Tibial nerve (tissue), 4 donors: ENCODE results near the gene SP5. TPM values are rescaled to one million over a fixed set of nuclear protein-coding genes. Genes with fewer than 3 reads are reported as not detected.

ENCODE experiments used
- DNase-seq, 2 donors: peaks; one replicate each; pipeline ENCODE4 v3.0.0-alpha.2; 2019; ENCODE audit warnings: low spot score in 2 of 2
- H3K27ac ChIP-seq, 4 donors: fragments of 200-600 bp; sonication (generic) in 3 of 4; one replicate each; pipeline ENCODE4 v1.5.1; 2017 to 2019; ENCODE audit warnings: mild to moderate bottlenecking in 1 of 4
- H3K27me3 ChIP-seq, 2 donors: fragments of 200-600 bp; sonication (generic) in 1 of 2; one replicate each; pipeline versions ENCODE4 v1.5.1 to v1.6.0; 2017 to 2019
- H3K36me3 ChIP-seq, 3 donors: fragments of 200-600 bp; sonication (generic); one replicate each; pipeline ENCODE4 v1.5.1; 2018 to 2019
- H3K4me1 ChIP-seq, 4 donors: fragments of 200-600 bp; sonication (generic) in 3 of 4; one replicate each; pipeline ENCODE4 v1.5.1; 2017 to 2019
- H3K4me3 ChIP-seq, 4 donors: fragments of 200-600 bp; sonication (generic) in 3 of 4; one replicate each; pipeline ENCODE4 v1.5.1; 2017 to 2019; ENCODE audit warnings: mild to moderate bottlenecking in 1 of 4, moderate library complexity in 1 of 4
- H3K9me3 ChIP-seq, 4 donors: fragments of 200-600 bp; sonication (generic) in 3 of 4; one replicate each; pipeline ENCODE4 v1.5.1; 2017 to 2019
- CTCF ChIP-seq, 5 experiments: fragments of 200-600 bp in 3 of 5; fragments of 450-650 bp in 2 of 5; sonication (generic) in 3 of 5; IDR thresholded peaks; one replicate each; pipeline ENCODE4 v1.5.1; 2016 to 2019; ENCODE audit warnings: antibody characterized with exemption in 5 of 5, mild to moderate bottlenecking in 3 of 5, moderate library complexity in 2 of 5
- EP300 ChIP-seq, 2 donors: sonication (generic); formaldehyde crosslinking; IDR thresholded peaks; one replicate each; pipeline ENCODE4 v1.6.1; 2017; ENCODE audit warnings: antibody characterized with exemption in 2 of 2, mild to moderate bottlenecking in 1 of 2
- POLR2A ChIP-seq, 2 donors: fragments of 450-650 bp; IDR thresholded peaks; one replicate each; pipeline ENCODE4 v1.6.1; 2017; ENCODE audit warnings: antibody characterized with exemption in 2 of 2, mild to moderate bottlenecking in 2 of 2, moderate library complexity in 2 of 2
- WGBS, 2 donors: methylation state at CpG; one replicate each; pipeline ENCODE4 v1.1.5; 2018; 5-methylcytosine and 5-hydroxymethylcytosine counted together
- small RNA-seq: library from RNA; depleted of rRNA; stranded (forward); fragments of <200 nt; gene quantifications from one replicate; pipeline ENCODE3, GENCODE V24; 2016
- total RNA-seq, 4 donors: library from RNA; depleted of rRNA; stranded (reverse); fragments of >200 nt; gene quantifications; one replicate each; pipeline ENCODE4 v1.1.0, GENCODE V29; 2016

Gene SP5
- total RNA-seq, 4 donors from 2014 or later: 6.6 to 14.1 (median 8.4) TPM

DNA sequence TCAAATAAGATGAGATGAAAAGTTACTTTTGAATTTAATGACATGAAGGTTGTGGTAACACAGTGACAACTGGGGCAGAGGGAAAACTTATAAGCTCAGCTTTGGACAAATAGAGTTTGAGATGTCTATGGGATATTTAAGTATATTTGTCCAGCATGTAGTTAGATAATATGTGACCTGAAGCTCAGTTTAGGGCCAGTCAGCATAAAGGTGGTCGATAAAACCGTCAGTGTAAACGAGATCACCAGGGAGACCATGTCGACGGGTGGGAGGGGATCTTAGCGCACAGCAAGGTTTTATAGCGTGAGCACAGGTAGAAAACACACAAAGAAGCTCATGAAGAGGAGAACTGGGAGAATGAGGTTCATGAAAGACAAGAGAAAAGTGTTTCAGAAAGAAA lies 47.6 kb downstream of the SP5 start:
- no peaks in the 10 kb centered on the region for H3K4me1 ChIP-seq
- H3K9me3 ChIP-seq: no peaks in the 10 kb centered on the region
- no peak for TF ChIP-seq EP300 (IDR thresholded peaks at IDR 0.05)
- TF ChIP-seq POLR2A (IDR thresholded peaks at IDR 0.05): no peak
- TF ChIP-seq CTCF (IDR thresholded peaks at IDR 0.05): no peak
- no peak for DNase-seq
- no peaks in the 10 kb centered on the region for H3K36me3 ChIP-seq
- no peaks in the 10 kb centered on the region for H3K27me3 ChIP-seq
- no peak overlapping the region for H3K4me3 ChIP-seq
- no peak overlapping the region for H3K27ac ChIP-seq
- 75 to 86% methylated on average over 7 of the region's 7 CpGs for whole genome bisulfite sequencing, 2 donors

- H3K9me3 ChIP-seq: no peaks in the 10 kb centered on the region
- no peaks in the 10 kb centered on the region for H3K27me3 ChIP-seq
- no peaks in the 10 kb centered on the region for H3K36me3 ChIP-seq
- no peak for DNase-seq
- H3K27ac ChIP-seq: no peak overlapping the region
- H3K4me1 ChIP-seq: no peaks in the 10 kb centered on the region
- TF ChIP-seq CTCF (IDR thresholded peaks at IDR 0.05): no peak
- no peak for TF ChIP-seq EP300 (IDR thresholded peaks at IDR 0.05)
- no peak for TF ChIP-seq POLR2A (IDR thresholded peaks at IDR 0.05)
- 87 to 88% methylated on average over 4 of the region's 4 CpGs for WGBS, 2 donors
- no peak overlapping the region for H3K4me3 ChIP-seq
Observed at GRCh38 chr2:170763232-170763631, 48.1 kb downstream of the SP5 start.

- no peaks in the 10 kb centered on the region for H3K9me3 ChIP-seq
- TF ChIP-seq POLR2A (IDR thresholded peaks at IDR 0.05): no peak
- TF ChIP-seq CTCF (IDR thresholded peaks at IDR 0.05): no peak
- no peak for TF ChIP-seq EP300 (IDR thresholded peaks at IDR 0.05)
- H3K4me3 ChIP-seq: no peak overlapping the region
- H3K4me1 ChIP-seq: peaks cover 0 to 3% (median 0%) of the 10 kb centered on the region in 4 donors
- no peak for DNase-seq
- no peaks in the 10 kb centered on the region for H3K27me3 ChIP-seq
- no peaks in the 10 kb centered on the region for H3K36me3 ChIP-seq
- 28 to 43% methylated on average over 2 of the region's 2 CpGs for WGBS, 2 donors
- no peak overlapping the region for H3K27ac ChIP-seq
Observed at GRCh38 chr2:170764880-170765261, 49.7 kb downstream of the SP5 start.

DNA sequence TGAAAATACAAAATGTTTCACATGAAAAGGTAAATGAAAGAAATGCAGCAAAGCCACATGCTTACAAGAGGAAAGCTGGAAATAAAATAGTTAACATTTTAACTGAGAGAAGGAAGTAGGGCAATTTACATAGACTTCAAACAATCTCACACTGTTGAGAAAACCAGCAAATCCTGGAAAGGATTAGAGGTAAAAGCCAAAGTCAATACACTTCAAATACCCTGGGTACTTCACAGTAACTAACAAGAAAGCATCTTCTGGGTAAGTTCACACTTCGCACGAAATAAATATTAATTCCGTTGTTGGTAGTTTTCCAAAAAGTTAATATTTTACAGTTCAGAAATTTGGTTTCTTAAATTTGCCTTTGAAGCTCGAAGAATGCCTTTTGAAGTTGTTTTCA lies 51.6 kb downstream of the SP5 start:
- Histone ChIP-seq H3K36me3 (no peaks in the 10 kb centered on the region), H3K4me3 (no peak overlapping the region), H3K27ac (no peak overlapping the region), H3K9me3 (no peaks in the 10 kb centered on the region), H3K27me3 (no peaks in the 10 kb centered on the region), H3K4me1 (peaks cover 0 to 15% (median 0%) of the 10 kb centered on the region in 4 donors)
- DNase-seq: no peak
- no peak for TF ChIP-seq POLR2A (IDR thresholded peaks at IDR 0.05)
- TF ChIP-seq CTCF (IDR thresholded peaks at IDR 0.05): no peak
- no peak for TF ChIP-seq EP300 (IDR thresholded peaks at IDR 0.05)
- WGBS, 2 donors: 35 to 40% methylated on average over 4 of the region's 4 CpGs

Small RNAs within 50 kb of the gene (small RNA-seq; reads per million reads assigned to genes)
- gene RF02271: not detected

Other genes with a start within 250 kb of the SP5 start
- under 1 TPM in 1 of 4 donors, not detected in 3; 0.98 TPM for gene ERICH2, start 55.0 kb downstream of the SP5 start, total RNA-seq
- 1 to 10 TPM in 1 of 4 donors, not detected in 3; 1.2 TPM for gene GAD1, start 101.5 kb downstream of the SP5 start, total RNA-seq
- 10 to 100 TPM; 22.2 to 35.4 (median 27.4) TPM for gene GORASP2, start 213.9 kb downstream of the SP5 start, total RNA-seq